Measurements from ENCODE around the gene WDR17.

WDR17 gene

DNA sequence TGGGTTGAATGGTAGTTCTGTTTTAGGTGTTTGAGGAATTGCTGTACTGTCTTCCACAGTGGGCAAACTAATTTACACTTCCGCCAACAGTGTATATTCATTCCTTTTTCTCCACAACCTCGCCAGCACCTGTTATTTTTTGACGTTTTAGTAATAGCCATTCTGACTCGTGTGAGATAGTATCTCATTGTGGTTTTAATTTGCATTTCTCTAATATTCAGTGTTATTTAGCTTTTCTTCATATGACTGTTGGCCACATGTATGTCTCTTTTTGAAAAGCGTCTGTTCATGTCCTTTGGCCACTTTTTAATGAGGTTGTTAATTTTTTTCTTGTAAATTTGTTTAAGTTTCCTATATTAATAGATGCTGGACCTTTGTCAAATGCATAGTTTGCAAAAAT, 26.9 kb upstream of the WDR17 start:
- Histone ChIP-seq H3K9ac (no peak overlapping the region), H2AFZ (no peak overlapping the region), H3K4me2 (ENCODE audit: low read length) (no peak overlapping the region), H3K4me3 (ENCODE audit: low read depth, low read length) (no peak overlapping the region), H3K27ac (no peak overlapping the region), H3K4me1 (no peaks in the 10 kb centered on the region), H3K9me3 (ENCODE audit: control insufficient read depth, low read length) (no peaks in the 10 kb centered on the region), H3K36me3 (ENCODE audit: control insufficient read depth, insufficient read depth, low read length) (no peaks in the 10 kb centered on the region), H3K27me3 (ENCODE audit: control insufficient read depth, insufficient read depth, low read length) (no peaks in the 10 kb centered on the region), H3K79me2 (no peaks in the 10 kb centered on the region)
- TF ChIP-seq, protein P1, sequence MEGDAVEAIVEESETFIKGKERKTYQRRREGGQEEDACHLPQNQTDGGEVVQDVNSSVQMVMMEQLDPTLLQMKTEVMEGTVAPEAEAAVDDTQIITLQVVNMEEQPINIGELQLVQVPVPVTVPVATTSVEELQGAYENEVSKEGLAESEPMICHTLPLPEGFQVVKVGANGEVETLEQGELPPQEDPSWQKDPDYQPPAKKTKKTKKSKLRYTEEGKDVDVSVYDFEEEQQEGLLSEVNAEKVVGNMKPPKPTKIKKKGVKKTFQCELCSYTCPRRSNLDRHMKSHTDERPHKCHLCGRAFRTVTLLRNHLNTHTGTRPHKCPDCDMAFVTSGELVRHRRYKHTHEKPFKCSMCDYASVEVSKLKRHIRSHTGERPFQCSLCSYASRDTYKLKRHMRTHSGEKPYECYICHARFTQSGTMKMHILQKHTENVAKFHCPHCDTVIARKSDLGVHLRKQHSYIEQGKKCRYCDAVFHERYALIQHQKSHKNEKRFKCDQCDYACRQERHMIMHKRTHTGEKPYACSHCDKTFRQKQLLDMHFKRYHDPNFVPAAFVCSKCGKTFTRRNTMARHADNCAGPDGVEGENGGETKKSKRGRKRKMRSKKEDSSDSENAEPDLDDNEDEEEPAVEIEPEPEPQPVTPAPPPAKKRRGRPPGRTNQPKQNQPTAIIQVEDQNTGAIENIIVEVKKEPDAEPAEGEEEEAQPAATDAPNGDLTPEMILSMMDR (IDR thresholded peaks at IDR 0.05): no peak

DNA sequence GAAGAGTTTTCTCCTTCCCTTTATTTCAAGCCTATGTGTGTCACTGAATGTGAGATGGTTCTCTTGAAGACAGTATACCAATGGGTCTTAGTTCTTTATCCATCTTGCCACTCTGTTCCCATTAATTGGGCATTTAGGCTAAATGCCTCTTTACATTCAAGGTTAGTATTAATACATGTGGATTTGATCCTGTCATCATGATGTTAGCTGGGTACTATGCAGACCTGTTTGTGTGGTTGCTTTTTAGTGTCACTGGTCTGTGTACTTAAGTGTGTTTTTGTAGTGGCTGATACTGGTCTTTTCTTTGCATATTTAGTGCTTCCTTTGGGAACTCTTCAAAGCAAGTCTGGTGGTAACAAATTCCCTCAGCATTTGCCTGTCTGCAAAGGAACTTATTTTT, 23.4 kb upstream of the WDR17 start:
- no peak overlapping the region for H3K27ac ChIP-seq

GRCh38 chr4:176043838-176044588, 21.6 kb upstream of the WDR17 start:
- no peak overlapping the region for H2AFZ ChIP-seq
- H3K79me2 ChIP-seq: no peaks in the 10 kb centered on the region
- no peaks in the 10 kb centered on the region for H3K27me3 ChIP-seq (ENCODE audit: control insufficient read depth, insufficient read depth, low read length)
- no peaks in the 10 kb centered on the region for H3K36me3 ChIP-seq (ENCODE audit: control insufficient read depth, insufficient read depth, low read length)
- no peaks in the 10 kb centered on the region for H3K4me1 ChIP-seq
- no peaks in the 10 kb centered on the region for H3K9me3 ChIP-seq (ENCODE audit: control insufficient read depth, low read length)
- no peak overlapping the region for H3K27ac ChIP-seq
- H3K4me2 ChIP-seq (ENCODE audit: low read length): no peak overlapping the region
- TF ChIP-seq, protein P1 (IDR thresholded peaks at IDR 0.05): no peak
- H3K4me3 ChIP-seq (ENCODE audit: low read depth, low read length): no peak overlapping the region
- no peak overlapping the region for H3K9ac ChIP-seq

More for the DNA sequence above, 23.4 kb upstream of the WDR17 start:
- Histone ChIP-seq H3K36me3 (ENCODE audit: control insufficient read depth, insufficient read depth, low read length) (no peaks in the 10 kb centered on the region), H3K9me3 (ENCODE audit: control insufficient read depth, low read length) (no peaks in the 10 kb centered on the region), H3K9ac (no peak overlapping the region), H2AFZ (no peak overlapping the region), H3K79me2 (no peaks in the 10 kb centered on the region), H3K4me3 (ENCODE audit: low read depth, low read length) (no peak overlapping the region), H3K4me1 (no peaks in the 10 kb centered on the region), H3K4me2 (ENCODE audit: low read length) (no peak overlapping the region), H3K27me3 (ENCODE audit: control insufficient read depth, insufficient read depth, low read length) (no peaks in the 10 kb centered on the region)
- TF ChIP-seq, protein P1 (IDR thresholded peaks at IDR 0.05): no peak

DNA sequence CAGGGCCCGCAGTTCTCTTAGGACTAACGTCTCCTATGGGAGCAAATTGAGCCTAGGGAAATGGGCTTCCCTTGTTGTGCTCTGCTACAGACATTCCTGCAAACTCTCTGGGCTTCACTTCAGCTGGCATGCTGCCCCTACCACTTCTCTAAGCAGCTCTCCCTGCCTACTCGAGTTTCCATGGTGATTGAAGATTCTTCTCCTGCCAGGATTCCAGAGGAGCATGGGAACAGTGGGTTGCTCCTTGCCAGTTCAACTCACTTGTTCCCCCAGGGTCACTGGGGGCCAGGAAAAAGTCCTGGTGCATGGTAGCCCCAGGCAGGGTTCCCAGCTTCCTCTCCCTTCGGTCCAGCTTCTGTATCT, 21.1 kb upstream of the WDR17 start:
- TF ChIP-seq, protein P1 (IDR thresholded peaks at IDR 0.05): no peak

DNA sequence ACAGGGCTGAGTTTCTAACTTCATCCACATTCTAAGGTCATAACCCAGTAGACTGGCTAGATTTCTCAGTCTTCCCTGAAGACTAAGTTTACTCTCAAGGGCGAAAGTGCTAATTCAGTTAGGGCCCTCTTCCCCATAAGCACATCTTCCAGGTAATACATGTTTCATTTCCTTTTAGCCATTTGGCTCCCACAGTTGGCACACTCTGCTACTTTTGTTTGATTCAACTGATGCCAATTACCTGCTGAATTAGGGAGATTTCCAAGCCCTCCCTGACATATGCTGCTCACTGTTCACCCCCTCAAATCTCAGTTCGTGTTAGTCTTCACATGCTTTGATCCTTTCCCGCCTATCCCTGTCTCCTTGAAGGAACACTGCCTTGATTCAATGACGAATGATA, 17.0 kb upstream of the WDR17 start:
- H3K9me3 ChIP-seq (ENCODE audit: control insufficient read depth, low read length): no peaks in the 10 kb centered on the region
- no peak overlapping the region for H2AFZ ChIP-seq
- H3K27me3 ChIP-seq (ENCODE audit: control insufficient read depth, insufficient read depth, low read length): no peaks in the 10 kb centered on the region
- H3K36me3 ChIP-seq (ENCODE audit: control insufficient read depth, insufficient read depth, low read length): no peaks in the 10 kb centered on the region
- no peaks in the 10 kb centered on the region for H3K79me2 ChIP-seq
- H3K4me3 ChIP-seq (ENCODE audit: low read depth, low read length): no peak overlapping the region
- TF ChIP-seq, protein P1 (IDR thresholded peaks at IDR 0.05): no peak
- H3K4me1 ChIP-seq: no peaks in the 10 kb centered on the region
- no peak overlapping the region for H3K27ac ChIP-seq
- no peak overlapping the region for H3K9ac ChIP-seq
- no peak overlapping the region for H3K4me2 ChIP-seq (ENCODE audit: low read length)

More for the DNA sequence above, 21.1 kb upstream of the WDR17 start:
- no peak overlapping the region for H3K27ac ChIP-seq
- H3K79me2 ChIP-seq: no peaks in the 10 kb centered on the region
- no peaks in the 10 kb centered on the region for H3K9me3 ChIP-seq (ENCODE audit: control insufficient read depth, low read length)
- H3K36me3 ChIP-seq (ENCODE audit: control insufficient read depth, insufficient read depth, low read length): no peaks in the 10 kb centered on the region
- no peak overlapping the region for H3K4me2 ChIP-seq (ENCODE audit: low read length)
- H3K27me3 ChIP-seq (ENCODE audit: control insufficient read depth, insufficient read depth, low read length): no peaks in the 10 kb centered on the region
- H3K4me3 ChIP-seq (ENCODE audit: low read depth, low read length): no peak overlapping the region
- H3K4me1 ChIP-seq: no peaks in the 10 kb centered on the region
- no peak overlapping the region for H3K9ac ChIP-seq
- no peak overlapping the region for H2AFZ ChIP-seq
